HG03108 (cell line): ENCODE measurements around the gene HMGXB3.
A peak's percentile ranks its signal among the peaks of the same experiment; 100 is the strongest.

Experiments
- ATAC-seq: cut with Tn5 transposase; IDR thresholded peaks from one replicate; pipeline ENCODE4 v1.9.1; 2021; ENCODE audit warnings: moderate library complexity; ENCODE audit not compliant: unreplicated experiment

HMGXB3 gene

GRCh38 chr5:150000256-150000989, at the start of gene HMGXB3, which contains the start of gene TIGD6:
Gene HMGXB3, plus strand, starts transcription at chr5:150000739. Its CDS starts 4,114 bp downstream, at chr5:150004853.
Gene TIGD6, minus strand, starts transcription at chr5:150000654. Its CDS starts 4,306 bp downstream, at chr5:149996348.
- peak; percentile 79 for ATAC-seq

- ATAC-seq, result no peak
Observed at GRCh38 chr5:149951138-149951749, 49.3 kb upstream of the HMGXB3 start.

GRCh38 chr5:149953436-149954121, 47.0 kb upstream of the HMGXB3 start:
- no peak for ATAC-seq

GRCh38 chr5:149954798-149955197, 45.7 kb upstream of the HMGXB3 start:
- no peak for ATAC-seq

- ATAC-seq, result no peak
Observed at GRCh38 chr5:149956685-149957084, 43.9 kb upstream of the HMGXB3 start.

- ATAC-seq, result no peak
Observed at GRCh38 chr5:149957855-149958254, 42.7 kb upstream of the HMGXB3 start.

GRCh38 chr5:149959406-149960236, 40.9 kb upstream of the HMGXB3 start:
- ATAC-seq, result no peak

GRCh38 chr5:149960272-149961185, 40.0 kb upstream of the HMGXB3 start, which contains the start of gene SLC26A2:
Gene SLC26A2, plus strand, starts transcription at chr5:149960758. Its CDS starts 16,895 bp downstream, at chr5:149977653.
- ATAC-seq, result peak; percentile 100

- no peak for ATAC-seq
Observed at GRCh38 chr5:149961186-149961685, 39.3 kb upstream of the HMGXB3 start.

GRCh38 chr5:149961957-149962409, 38.6 kb upstream of the HMGXB3 start:
- ATAC-seq, result no peak

- ATAC-seq, result no peak
Observed at GRCh38 chr5:149962601-149963300, 37.8 kb upstream of the HMGXB3 start.

- no peak for ATAC-seq
Observed at GRCh38 chr5:149963729-149964128, 36.8 kb upstream of the HMGXB3 start.

GRCh38 chr5:149966946-149967345, 33.6 kb upstream of the HMGXB3 start:
- ATAC-seq, result no peak

- no peak for ATAC-seq
Observed at GRCh38 chr5:149969181-149969930, 31.2 kb upstream of the HMGXB3 start.

GRCh38 chr5:149975409-149975808, 25.1 kb upstream of the HMGXB3 start:
- ATAC-seq, result no peak

GRCh38 chr5:149979896-149980295, 20.6 kb upstream of the HMGXB3 start:
- no peak for ATAC-seq

- no peak for ATAC-seq
Observed at GRCh38 chr5:149981206-149981605, 19.3 kb upstream of the HMGXB3 start.

GRCh38 chr5:149982505-149982904, 18.0 kb upstream of the HMGXB3 start:
- ATAC-seq, result no peak
